K562 (cell line): ENCODE measurements around the gene DPM1. TPM values are rescaled to one million over a fixed set of nuclear protein-coding genes. Genes with fewer than 3 reads are reported as not detected.
A peak's percentile ranks its signal among the peaks of the same experiment; 100 is the strongest.

ENCODE experiments used
- CSDE1 ChIP-seq, 2 experiments: fragments of 450-650 bp; IDR thresholded peaks; 2 replicates each; pipeline ENCODE4 v1.6.1; 2016; ENCODE audit warnings: mild to moderate bottlenecking in 1 of 2
- CXXC5 ChIP-seq: fragments of 250-450 bp; sonication (Bioruptor Pico); IDR thresholded peaks from 2 replicates; pipeline ENCODE4 v1.8.0; 2022; ENCODE audit warnings: inconsistent platforms, mild to moderate bottlenecking, moderate library complexity
- ELF2 ChIP-seq: fragments of 250-450 bp; sonication (Bioruptor Pico); IDR thresholded peaks from 2 replicates; pipeline ENCODE4 v1.5.0; 2021; ENCODE audit warnings: mild to moderate bottlenecking
- ELK3 ChIP-seq: fragments of 450-650 bp; formaldehyde crosslinking; IDR thresholded peaks from 2 replicates; pipeline ENCODE4 v1.4.0; 2020; ENCODE audit warnings: mild to moderate bottlenecking
- GTF2A2 ChIP-seq: IDR thresholded peaks from 2 replicates; pipeline ENCODE4 v1.6.1; 2016; ENCODE audit warnings: mild to moderate bottlenecking, missing genetic modification characterization, missing compliant biosample characterization
- HINFP ChIP-seq: fragments of 450-650 bp; conservative IDR thresholded peaks from 2 replicates; pipeline ENCODE4 v1.6.1; 2016; ENCODE audit warnings: missing genetic modification characterization, low read depth, mild to moderate bottlenecking, control low read depth, missing compliant biosample characterization
- IFI16 ChIP-seq: fragments of 250-450 bp; sonication (Bioruptor Pico); IDR thresholded peaks from 2 replicates; pipeline ENCODE4 v2.1.2; 2022; ENCODE audit warnings: mild to moderate bottlenecking, inconsistent platforms
- JUND ChIP-seq, 2 experiments: IDR thresholded peaks; 2 replicates in 1 of 2; 3 replicates in 1 of 2; pipeline ENCODE4 v1.6.1; 2011; ENCODE audit warnings: borderline replicate concordance in 2 of 2, low read depth in 2 of 2, low read length in 2 of 2, improper control_type of control experiment in 1 of 2, missing biosample characterization in 1 of 2, missing genetic modification characterization in 1 of 2, missing genetic modification reagents in 1 of 2
- KDM2B ChIP-seq: fragments of 250-450 bp; sonication (Bioruptor Pico); IDR thresholded peaks from 2 replicates; pipeline ENCODE4 v1.8.0; 2021; ENCODE audit warnings: mild to moderate bottlenecking, moderate library complexity
- KHSRP ChIP-seq: fragments of 450-650 bp; IDR thresholded peaks from 2 replicates; pipeline ENCODE4 v1.6.1; 2017
- KLF13 ChIP-seq: fragments of 450-650 bp; IDR thresholded peaks from 2 replicates; pipeline ENCODE4 v1.6.1; 2016; ENCODE audit warnings: missing genetic modification characterization, low read depth, mild to moderate bottlenecking, missing compliant biosample characterization, moderate library complexity, borderline replicate concordance
- MIER1 ChIP-seq: fragments of 450-650 bp; IDR thresholded peaks from 2 replicates; pipeline ENCODE4 v1.6.1; 2016; ENCODE audit warnings: antibody characterized with exemption, mild to moderate bottlenecking, low read depth
- POLR2H ChIP-seq: IDR thresholded peaks from 2 replicates; pipeline ENCODE4 v1.6.1; 2016; ENCODE audit warnings: missing genetic modification characterization, low read depth, mild to moderate bottlenecking, control low read depth, missing compliant biosample characterization, moderate library complexity
- RBM14 ChIP-seq: fragments of 200-400 bp; formaldehyde crosslinking; IDR thresholded peaks from 2 replicates; pipeline ENCODE4 v1.6.1; 2018; ENCODE audit warnings: low read depth, mild to moderate bottlenecking, low read length, moderate library complexity, borderline replicate concordance; ENCODE audit not compliant: insufficient read depth
- RBM22 ChIP-seq: fragments of 200-400 bp; formaldehyde crosslinking; IDR thresholded peaks from 2 replicates; pipeline ENCODE4 v1.6.1; 2018; ENCODE audit warnings: low read length, low read depth; ENCODE audit not compliant: poor library complexity, severe bottlenecking
- SAP30 ChIP-seq: fragments of 200-600 bp; sonication (generic); IDR thresholded peaks from 2 replicates; pipeline ENCODE4 v1.6.1; 2012; ENCODE audit warnings: borderline replicate concordance, low read depth, mild to moderate bottlenecking, moderate library complexity, low read length, control low read depth, inconsistent platforms; ENCODE audit not compliant: insufficient read depth, poor library complexity, severe bottlenecking
- SMAD3 ChIP-seq: fragments of 450-650 bp; formaldehyde crosslinking; conservative IDR thresholded peaks from 2 replicates; pipeline ENCODE4 v1.4.0; 2020; ENCODE audit warnings: mild to moderate bottlenecking
- SRF ChIP-seq, 2 experiments: fragments of 250-450, 450-650 bp in 1 of 2; sonication (Bioruptor Pico) in 1 of 2; sonication (generic) in 1 of 2; formaldehyde crosslinking; IDR thresholded peaks; 2 replicates each; pipeline versions ENCODE4 v1.5.0 to v1.5.1; 2020 to 2022; ENCODE audit warnings: mild to moderate bottlenecking in 1 of 2, missing genetic modification reagents in 1 of 2
- SUPT5H ChIP-seq: fragments of 450-650 bp; IDR thresholded peaks from 2 replicates; pipeline ENCODE4 v1.6.1; 2016
- THRA ChIP-seq: fragments of 450-650 bp; IDR thresholded peaks from 2 replicates; pipeline ENCODE4 v1.6.1; 2017; ENCODE audit warnings: mild to moderate bottlenecking, moderate library complexity
- ZNF586 ChIP-seq: fragments of 450-650 bp; formaldehyde crosslinking; conservative IDR thresholded peaks from 2 replicates; pipeline ENCODE4 v1.4.0; 2020; ENCODE audit warnings: mild to moderate bottlenecking, moderate library complexity
- polyA plus RNA-seq, 8 experiments: library from polyadenylated mRNA; depleted of rRNA in 4 of 8; stranded (reverse) in 5 of 8; unstranded in 3 of 8; fragments of >200 nt; fragmentation: Nextera tagmentation in 2 of 8; fragmentation: Illumina TruSeq in 1 of 8; extraction: Ambion mirVana in 2 of 8; extraction: Trizol in 1 of 8; gene quantifications; 2 replicates each; pipeline versions ENCODE4 v1.2.1 to v1.2.3, GENCODE V29; 2011 to 2014; ENCODE audit warnings: inconsistent platforms in 1 of 8, missing spikeins in 1 of 8
- total RNA-seq, 7 experiments: library from RNA; depleted of rRNA in 6 of 7; stranded (reverse); fragments of >200 nt in 6 of 7; fragmentation: Illumina TruSeq in 2 of 7; extraction: Trizol in 2 of 7; gene quantifications; 2 replicates each; pipeline versions ENCODE4 v1.2.1 to v1.2.3, GENCODE V29; 2011 to 2021; ENCODE audit warnings: low replicate concordance in 1 of 7

The DPM1 gene
- total and polyA plus RNA-seq, 9 of the 15 experiments (the other 6 are each of a cell fraction or from before 2014, with no cell fraction given): 75.2 to 190 (median 153) TPM

- no peak for TF ChIP-seq ELF2
- no peak for TF ChIP-seq KHSRP
- TF ChIP-seq JUND (IDR thresholded peaks at IDR 0.05; ENCODE audit: borderline replicate concordance, low read depth, low read length): peak; percentile 84
- TF ChIP-seq JUND (tag; IDR thresholded peaks at IDR 0.05; ENCODE audit: borderline replicate concordance, low read depth, low read length): peak; percentile 67; the same call in 2 of the 3 replicates
- no peak for TF ChIP-seq THRA
- TF ChIP-seq CXXC5: peak; percentile 46
- no peak for TF ChIP-seq GTF2A2 (tag)
- TF ChIP-seq RBM22: no peak
- TF ChIP-seq SAP30: peak; percentile 24
- no peak for TF ChIP-seq IFI16
- 0 out of 2 replicates have a peak, but pooled peaks have one; percentile 57 for TF ChIP-seq MIER1
- no peak for TF ChIP-seq RBM14
- no peak for TF ChIP-seq ELK3 (CRISPR knock-in tag)
- no peak for TF ChIP-seq KDM2B
- TF ChIP-seq HINFP: no peak
- TF ChIP-seq POLR2H: peak; percentile 68; the same call in 1 of the 2 replicates
- peak in 1 of 2 experiments; percentile 73; a peak in 2 of 4 replicates for TF ChIP-seq SRF (CRISPR knock-in tag; IDR thresholded peaks at IDR 0.05)
- TF ChIP-seq CSDE1 (IDR thresholded peaks at IDR 0.05): no peak
- TF ChIP-seq ZNF586 (CRISPR knock-in tag): no peak
- TF ChIP-seq KLF13: peak; percentile 27; the same call in 1 of the 2 replicates
- peak; percentile 81 for TF ChIP-seq SMAD3 (CRISPR knock-in tag)
- TF ChIP-seq SUPT5H: peak; percentile 39; the same call in 1 of the 2 replicates
Observed at GRCh38 chr20:50929299-50930138, 28.8 kb downstream of the DPM1 start (continued).
